Hematopoietic multipotent progenitor cell treated with erythropoietin and hydrocortisone succinate and interleukin-3 and kit ligand, for 4 days (in vitro differentiated cells): ENCODE results near the gene DOCK4.

ENCODE experiments used
- DNase-seq: peaks from one replicate; pipeline ENCODE4 v3.0.0-alpha.2; 2015

DOCK4 gene

GRCh38 chr7:111844904-111845671 lies 361.1 kb downstream of the DOCK4 start:
- DNase-seq = no peak

- no peak for DNase-seq
Observed at GRCh38 chr7:111842491-111842890, 363.7 kb downstream of the DOCK4 start.

- DNase-seq = peak; percentile 43
Observed at GRCh38 chr7:111841596-111842205, 364.5 kb downstream of the DOCK4 start.

GRCh38 chr7:111840528-111840927 lies 365.7 kb downstream of the DOCK4 start:
- no peak for DNase-seq

- DNase-seq = no peak
Observed at GRCh38 chr7:111839261-111839660, 366.9 kb downstream of the DOCK4 start.

- DNase-seq = no peak
Observed at GRCh38 chr7:111836592-111836991, 369.6 kb downstream of the DOCK4 start.

GRCh38 chr7:111835066-111835465 lies 371.1 kb downstream of the DOCK4 start:
- DNase-seq = no peak

GRCh38 chr7:111834367-111834766 lies 371.8 kb downstream of the DOCK4 start:
- DNase-seq = no peak

- no peak for DNase-seq
Observed at GRCh38 chr7:111833466-111833865, 372.7 kb downstream of the DOCK4 start.

- no peak for DNase-seq
Observed at GRCh38 chr7:111832174-111832573, 374.0 kb downstream of the DOCK4 start.

- no peak for DNase-seq
Observed at GRCh38 chr7:111829221-111829620, 377.0 kb downstream of the DOCK4 start.

- DNase-seq = no peak
Observed at GRCh38 chr7:111827863-111828504, 378.2 kb downstream of the DOCK4 start.

- DNase-seq = no peak
Observed at GRCh38 chr7:111825046-111825445, 381.2 kb downstream of the DOCK4 start.

- no peak for DNase-seq
Observed at GRCh38 chr7:111823826-111824225, 382.4 kb downstream of the DOCK4 start.

GRCh38 chr7:111821046-111821445 lies 385.2 kb downstream of the DOCK4 start:
- DNase-seq = no peak

- no peak for DNase-seq
Observed at GRCh38 chr7:111820621-111821020, 385.6 kb downstream of the DOCK4 start.

GRCh38 chr7:111820121-111820520 lies 386.1 kb downstream of the DOCK4 start:
- DNase-seq = no peak

GRCh38 chr7:111815354-111815753 lies 390.8 kb downstream of the DOCK4 start:
- no peak for DNase-seq

GRCh38 chr7:111813306-111813705 lies 392.9 kb downstream of the DOCK4 start:
- no peak for DNase-seq

GRCh38 chr7:111806232-111806631 lies 400.0 kb downstream of the DOCK4 start:
- no peak for DNase-seq

- no peak for DNase-seq
Observed at GRCh38 chr7:111803015-111803758, 403.0 kb downstream of the DOCK4 start.

GRCh38 chr7:111802194-111802772 lies 403.9 kb downstream of the DOCK4 start:
- DNase-seq = no peak

GRCh38 chr7:111801277-111801676 lies 404.9 kb downstream of the DOCK4 start:
- DNase-seq = no peak
